IgD-negative memory B cell (primary cell): Measurements from ENCODE around the gene GPR61. TPM values are rescaled to one million over a fixed set of nuclear protein-coding genes. Genes with fewer than 3 reads are reported as not detected.

Experiments used
- H3K27ac Mint-ChIP-seq, 3 donors: one replicate each; pipeline ENCODE4 v1.8.0; 2020 to 2022; ENCODE audit warnings: mild to moderate bottlenecking in 3 of 3, mixed read lengths in 3 of 3, moderate library complexity in 1 of 3
- H3K27me3 Mint-ChIP-seq: one replicate; pipeline ENCODE4 v1.8.0; 2021; ENCODE audit warnings: mixed read lengths
- H3K36me3 Mint-ChIP-seq: one replicate; pipeline ENCODE4 v1.8.0; 2020; ENCODE audit warnings: mild to moderate bottlenecking, mixed read lengths
- H3K4me1 Mint-ChIP-seq, 3 donors: one replicate each; pipeline ENCODE4 v1.8.0; 2020 to 2022; ENCODE audit warnings: mixed read lengths in 3 of 3, mild to moderate bottlenecking in 1 of 3
- H3K4me3 Mint-ChIP-seq, 4 donors: one replicate each; pipeline ENCODE4 v1.8.0; 2020 to 2022; ENCODE audit warnings: mild to moderate bottlenecking in 4 of 4, mixed read lengths in 4 of 4, moderate library complexity in 3 of 4
- H3K9me3 Mint-ChIP-seq, 3 donors: one replicate each; pipeline ENCODE4 v1.8.0; 2020 to 2021; ENCODE audit warnings: mixed read lengths in 3 of 3, mild to moderate bottlenecking in 1 of 3
- polyA plus RNA-seq: library from polyadenylated mRNA; unstranded; fragments of 300-500 nt; fragmentation: Illumina TruSeq; gene quantifications from one replicate; pipeline ENCODE4 v1.2.3, GENCODE V29; 2021

Gene GPR61
- polyA plus RNA-seq, 1 donor from 2014 or later, result not detected

DNA sequence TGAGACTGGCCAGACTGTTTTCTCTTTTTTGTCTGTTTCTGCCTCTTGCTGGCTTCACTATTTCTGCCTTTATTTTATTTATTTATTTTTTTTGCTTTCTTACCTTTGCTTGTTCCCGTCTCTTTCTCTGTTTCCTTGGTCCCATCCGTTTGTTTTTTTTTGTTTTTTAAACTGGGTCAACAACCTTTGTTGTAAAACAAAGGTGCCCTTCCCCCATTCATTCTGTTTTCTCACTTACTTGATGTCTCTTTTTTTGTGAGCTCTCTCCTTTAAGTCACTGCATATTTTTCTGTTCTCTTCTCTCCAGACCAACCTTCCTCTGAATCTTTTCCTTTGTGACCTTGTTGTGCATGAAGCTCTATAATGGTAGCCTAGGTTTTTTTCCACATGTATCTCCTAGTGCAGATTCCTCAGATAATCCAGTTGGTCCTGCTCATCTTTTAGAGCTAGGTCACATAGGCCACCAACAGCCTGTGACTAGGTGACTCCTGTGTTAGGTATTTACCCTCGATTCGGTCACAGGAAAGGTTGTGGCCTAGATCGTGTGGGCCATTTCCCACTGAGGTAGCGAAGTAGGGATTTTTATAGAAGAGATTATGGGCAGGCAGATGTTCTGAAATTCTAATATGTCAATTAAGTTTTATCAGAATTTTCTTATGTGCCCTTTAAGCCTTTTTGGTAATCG is 24.7 kb downstream of the GPR61 start:
- Mint-ChIP-seq H3K4me1 (peaks cover 49 to 60% (median 49%) of the 10 kb centered on the region in 3 donors), H3K9me3 (no peaks in the 10 kb centered on the region), H3K36me3 (peaks cover 2% of the 10 kb centered on the region), H3K4me3 (no peak overlapping the region), H3K27me3 (no peaks in the 10 kb centered on the region), H3K27ac (peak overlapping the region in 1 of 3 donors; percentile 84)

DNA sequence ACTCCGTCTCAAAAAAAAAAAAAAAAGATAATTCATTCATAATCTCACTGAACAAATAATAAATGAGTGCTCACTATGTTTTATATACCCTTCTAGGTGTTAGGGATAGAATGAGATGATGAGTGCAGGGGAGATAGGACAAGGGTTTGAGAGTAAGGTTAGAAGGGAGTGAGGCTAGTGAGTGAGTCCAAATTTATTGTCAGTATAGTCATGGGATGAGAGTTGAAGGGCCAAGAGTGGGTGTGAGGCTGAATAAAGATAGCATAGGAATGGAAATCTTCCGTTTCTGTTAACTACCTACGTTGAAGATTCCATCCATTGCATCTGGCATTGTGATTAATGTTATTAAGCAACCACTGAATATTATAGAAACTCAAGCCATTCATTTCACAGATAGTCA is 25.6 kb downstream of the GPR61 start:
- peak overlapping the region in 1 of 4 donors; percentile 56 for H3K4me3 Mint-ChIP-seq
- H3K36me3 Mint-ChIP-seq, result peaks cover 2% of the 10 kb centered on the region
- peak overlapping the region in 1 of 3 donors; percentile 84 for H3K27ac Mint-ChIP-seq
- H3K4me1 Mint-ChIP-seq, result peaks cover 42 to 51% (median 43%) of the 10 kb centered on the region in 3 donors
- no peaks in the 10 kb centered on the region for H3K27me3 Mint-ChIP-seq
- H3K9me3 Mint-ChIP-seq, result no peaks in the 10 kb centered on the region

DNA sequence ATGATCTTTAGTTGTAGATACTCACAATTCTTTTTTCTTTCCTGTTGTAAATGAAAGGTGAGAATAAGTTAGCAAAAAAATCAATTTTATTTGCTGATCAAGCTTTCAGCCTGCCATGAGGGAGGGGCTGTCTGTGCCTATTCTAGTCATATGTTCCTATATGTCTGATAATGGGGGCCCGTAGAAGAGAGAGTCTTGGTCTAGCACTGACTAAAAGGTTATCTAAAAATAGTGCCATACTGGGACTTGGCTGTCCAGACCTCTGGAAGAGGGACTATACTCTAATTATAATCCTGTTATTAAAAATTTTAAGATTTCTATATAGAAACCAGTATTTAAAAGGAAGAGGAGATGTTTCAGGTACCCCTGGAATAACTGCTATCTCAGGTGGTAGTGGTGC is 27.3 kb downstream of the GPR61 start:
- H3K27ac Mint-ChIP-seq, result peak overlapping the region in 2 of 3 donors; percentile 13 to 28
- no peaks in the 10 kb centered on the region for H3K9me3 Mint-ChIP-seq
- H3K36me3 Mint-ChIP-seq, result peaks cover 2% of the 10 kb centered on the region
- no peak overlapping the region for H3K4me3 Mint-ChIP-seq
- peaks cover 26 to 37% (median 33%) of the 10 kb centered on the region in 3 donors for H3K4me1 Mint-ChIP-seq
- H3K27me3 Mint-ChIP-seq, result no peaks in the 10 kb centered on the region

DNA sequence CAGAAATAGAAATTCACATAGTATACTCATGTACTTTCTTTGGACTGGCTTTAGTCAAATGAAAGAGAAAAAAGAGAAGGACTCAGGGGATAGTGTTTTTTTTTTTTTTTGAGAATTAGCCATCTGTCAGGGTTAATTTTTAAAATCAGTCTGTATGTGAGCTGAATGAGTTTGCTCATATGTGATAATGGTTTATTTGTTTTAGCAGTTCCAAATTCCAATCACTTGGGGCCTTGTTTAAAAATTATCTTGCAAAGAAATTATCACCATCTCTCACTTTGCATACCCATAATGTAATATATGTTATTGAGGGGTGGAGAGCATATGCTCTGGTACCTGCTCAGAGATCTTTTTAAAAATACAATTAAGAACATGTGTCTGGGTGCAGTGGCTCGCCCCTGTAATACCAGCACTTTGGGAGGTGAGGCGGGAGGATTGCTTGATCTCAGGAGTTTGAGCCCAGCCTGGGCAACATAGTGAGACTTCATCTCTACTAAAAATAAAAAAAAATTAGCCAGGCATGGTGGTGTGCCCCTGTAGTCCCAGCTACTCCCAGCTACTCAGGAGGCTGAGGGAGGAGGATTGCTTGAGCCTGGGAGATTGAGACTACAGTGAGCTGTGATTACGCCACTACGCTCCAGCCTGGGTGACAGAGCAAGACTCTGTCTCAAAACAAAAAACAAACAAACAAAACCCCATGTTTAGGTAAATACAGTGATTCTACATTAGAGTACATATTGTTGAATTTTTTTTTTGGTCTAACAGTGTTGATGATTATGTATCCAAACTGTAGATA is 28.4 kb downstream of the GPR61 start:
- Mint-ChIP-seq H3K36me3 (peaks cover 2% of the 10 kb centered on the region), H3K9me3 (no peaks in the 10 kb centered on the region), H3K4me3 (peak overlapping the region in 2 of 4 donors; percentile 35 to 58), H3K27ac (peak overlapping the region in 2 of 3 donors; percentile 28 to 55), H3K4me1 (peaks cover 28 to 47% (median 30%) of the 10 kb centered on the region in 3 donors), H3K27me3 (no peaks in the 10 kb centered on the region)

DNA sequence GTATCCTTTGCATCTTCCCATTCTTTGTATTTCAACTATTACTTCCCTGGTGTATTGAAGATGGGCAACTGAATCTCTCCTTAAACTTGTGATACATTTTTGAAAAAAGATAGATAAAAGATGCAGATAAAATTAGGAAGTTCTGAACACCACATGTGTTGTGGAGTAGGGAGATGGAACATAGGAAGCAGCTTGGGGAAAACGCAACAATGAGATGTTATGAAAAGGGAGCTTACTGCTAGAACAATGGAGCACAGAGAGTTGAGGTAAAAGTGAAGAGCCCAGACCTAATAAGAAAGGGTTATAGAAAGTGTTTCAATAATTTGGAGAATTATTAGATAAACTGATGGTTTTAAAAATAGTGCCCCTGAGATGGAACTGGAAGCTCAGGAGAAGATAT is 29.7 kb downstream of the GPR61 start:
- peaks cover 2% of the 10 kb centered on the region for H3K36me3 Mint-ChIP-seq
- no peak overlapping the region for H3K27ac Mint-ChIP-seq
- H3K4me3 Mint-ChIP-seq, result no peak overlapping the region
- H3K27me3 Mint-ChIP-seq, result no peaks in the 10 kb centered on the region
- H3K4me1 Mint-ChIP-seq, result peaks cover 29 to 46% (median 30%) of the 10 kb centered on the region in 3 donors
- H3K9me3 Mint-ChIP-seq, result no peaks in the 10 kb centered on the region

DNA sequence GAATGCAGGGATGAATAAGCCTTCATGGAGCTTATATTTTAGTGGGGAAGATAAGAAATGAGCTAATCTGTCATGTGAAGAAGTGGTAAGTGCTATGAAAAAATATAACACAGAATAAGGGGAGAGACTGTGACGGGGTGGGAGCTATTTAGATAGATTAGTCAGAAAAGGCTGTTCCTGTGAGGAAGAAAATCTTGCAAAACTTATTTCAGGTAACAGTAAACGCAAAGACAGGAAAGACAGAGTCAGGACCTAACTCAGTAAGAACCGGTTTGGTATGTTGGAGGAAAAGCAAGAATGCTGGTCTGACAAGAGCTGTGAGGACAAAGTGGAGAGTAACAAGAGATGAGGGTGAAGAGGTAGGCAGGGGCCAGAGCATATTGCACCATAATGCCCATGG is 30.7 kb downstream of the GPR61 start:
- peaks cover 25 to 51% (median 26%) of the 10 kb centered on the region in 3 donors for H3K4me1 Mint-ChIP-seq
- no peak overlapping the region for H3K27ac Mint-ChIP-seq
- no peaks in the 10 kb centered on the region for H3K9me3 Mint-ChIP-seq
- no peak overlapping the region for H3K4me3 Mint-ChIP-seq
- H3K36me3 Mint-ChIP-seq, result no peaks in the 10 kb centered on the region
- no peaks in the 10 kb centered on the region for H3K27me3 Mint-ChIP-seq

DNA sequence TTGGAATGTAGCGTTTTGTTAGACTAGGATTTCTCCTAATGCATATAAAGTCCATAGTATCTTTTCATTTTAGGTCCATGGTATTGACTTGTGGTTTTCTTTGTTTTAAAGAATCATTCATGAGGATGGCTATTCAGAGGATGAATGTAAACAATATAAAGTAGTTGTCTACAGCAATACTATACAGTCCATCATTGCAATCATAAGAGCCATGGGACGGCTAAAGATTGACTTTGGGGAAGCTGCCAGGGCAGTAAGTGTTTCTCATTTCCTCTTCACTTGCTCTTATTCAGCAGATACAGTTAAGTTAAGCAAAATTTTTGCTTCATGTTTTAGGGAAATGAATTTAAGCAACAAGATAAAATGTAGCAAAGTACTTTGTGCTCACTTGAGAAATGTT is 34.1 kb downstream of the GPR61 start:
- Mint-ChIP-seq H3K9me3 (no peaks in the 10 kb centered on the region), H3K36me3 (no peaks in the 10 kb centered on the region), H3K4me3 (no peak overlapping the region), H3K27ac (no peak overlapping the region), H3K27me3 (no peaks in the 10 kb centered on the region), H3K4me1 (peaks cover 8 to 28% (median 16%) of the 10 kb centered on the region in 3 donors)

DNA sequence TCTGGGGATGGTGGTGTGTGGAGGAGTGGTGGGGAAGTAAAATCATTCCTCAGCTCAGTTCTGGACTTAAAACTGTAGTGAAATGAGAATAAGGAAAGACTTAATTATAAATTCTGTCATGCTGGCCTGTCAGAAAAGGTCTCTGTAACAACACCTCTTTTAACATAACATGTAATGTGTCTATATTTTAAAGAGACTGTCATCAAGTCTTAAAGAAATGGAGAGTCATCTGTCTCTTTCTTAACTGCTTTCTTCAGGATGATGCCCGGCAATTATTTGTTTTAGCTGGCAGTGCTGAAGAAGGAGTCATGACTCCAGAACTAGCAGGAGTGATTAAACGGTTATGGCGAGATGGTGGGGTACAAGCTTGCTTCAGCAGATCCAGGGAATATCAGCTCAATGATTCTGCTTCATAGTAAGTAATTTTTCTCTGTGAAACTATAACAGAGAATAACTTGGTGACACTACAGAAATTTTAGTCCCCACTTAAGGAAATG is 39.3 kb downstream of the GPR61 start:
- Mint-ChIP-seq H3K4me3 (no peak overlapping the region), H3K27ac (peak overlapping the region in 1 of 3 donors; percentile 53), H3K27me3 (no peaks in the 10 kb centered on the region), H3K4me1 (peaks cover 0 to 9% (median 1%) of the 10 kb centered on the region in 3 donors), H3K36me3 (peaks cover 2% of the 10 kb centered on the region), H3K9me3 (no peaks in the 10 kb centered on the region)

DNA sequence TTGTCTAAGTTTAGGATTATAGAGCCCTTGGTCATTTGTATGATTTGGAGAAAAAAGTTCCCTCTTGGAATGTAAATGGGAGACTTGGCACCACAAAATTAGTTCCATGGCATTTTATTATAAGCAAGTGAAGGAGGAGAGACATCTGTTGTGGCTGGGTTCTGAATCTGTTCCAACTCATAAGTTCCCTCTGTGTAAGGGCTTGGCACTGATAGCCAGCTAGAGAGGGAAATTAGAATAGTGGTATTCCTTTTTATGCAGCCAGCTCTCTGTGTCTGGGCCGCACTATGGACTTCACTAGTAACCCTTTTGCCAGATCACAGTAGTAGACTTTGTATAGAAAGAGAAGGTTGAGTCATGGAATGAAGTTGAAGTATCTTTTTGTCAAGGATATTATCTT is 39.8 kb downstream of the GPR61 start:
- H3K27ac Mint-ChIP-seq, result peak overlapping the region in 1 of 3 donors; percentile 76
- no peaks in the 10 kb centered on the region for H3K9me3 Mint-ChIP-seq
- H3K36me3 Mint-ChIP-seq, result peaks cover 2% of the 10 kb centered on the region
- H3K27me3 Mint-ChIP-seq, result no peaks in the 10 kb centered on the region
- peaks cover 0 to 8% (median 0%) of the 10 kb centered on the region in 3 donors for H3K4me1 Mint-ChIP-seq
- H3K4me3 Mint-ChIP-seq, result no peak overlapping the region

DNA sequence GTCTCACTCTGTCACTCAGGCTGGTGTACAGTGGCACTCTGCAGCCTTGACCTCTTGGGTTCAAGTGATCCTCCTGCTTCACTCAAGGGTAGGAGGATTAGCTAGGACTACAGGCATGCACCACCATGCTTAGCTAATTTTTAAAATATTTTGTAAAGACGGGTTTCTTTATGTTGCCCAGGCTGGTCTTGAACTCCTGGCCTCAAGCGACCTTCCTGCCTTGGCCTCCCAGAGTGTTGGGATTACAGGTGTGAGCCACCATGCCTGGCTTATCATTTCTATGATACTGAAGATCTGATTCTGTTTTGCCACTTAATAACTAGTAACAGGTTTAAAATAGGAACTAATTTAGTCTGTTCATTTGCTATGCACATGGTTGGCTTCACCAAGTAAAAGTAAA is 42.3 kb downstream of the GPR61 start:
- H3K36me3 Mint-ChIP-seq, result peaks cover 7% of the 10 kb centered on the region
- H3K27ac Mint-ChIP-seq, result no peak overlapping the region
- H3K9me3 Mint-ChIP-seq, result no peaks in the 10 kb centered on the region
- H3K4me3 Mint-ChIP-seq, result no peak overlapping the region
- H3K4me1 Mint-ChIP-seq, result no peaks in the 10 kb centered on the region
- no peaks in the 10 kb centered on the region for H3K27me3 Mint-ChIP-seq

DNA sequence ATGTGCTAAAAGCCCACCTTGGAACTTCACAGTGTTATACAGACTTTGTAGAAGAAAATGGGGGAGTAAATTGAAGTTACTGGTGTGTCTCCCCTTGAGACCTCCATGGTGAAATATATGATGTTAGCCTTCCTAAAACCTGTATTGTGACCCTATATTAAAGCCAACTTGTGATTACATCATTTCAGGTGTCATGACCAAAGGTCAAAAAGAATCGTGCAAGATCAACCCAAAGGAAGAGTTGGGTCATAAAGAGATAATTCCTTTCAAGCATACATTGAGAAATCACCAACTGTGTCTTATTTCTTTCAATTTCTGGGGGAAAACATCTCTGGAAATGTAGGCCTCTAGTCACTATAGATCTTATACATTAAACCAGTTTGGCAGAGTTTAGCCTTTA is 45.1 kb downstream of the GPR61 start:
- Mint-ChIP-seq H3K27ac (peak overlapping the region in 1 of 3 donors; percentile 13), H3K27me3 (no peaks in the 10 kb centered on the region), H3K4me3 (no peak overlapping the region), H3K36me3 (peaks cover 8% of the 10 kb centered on the region), H3K9me3 (no peaks in the 10 kb centered on the region), H3K4me1 (peaks cover 0 to 2% (median 0%) of the 10 kb centered on the region in 3 donors)

DNA sequence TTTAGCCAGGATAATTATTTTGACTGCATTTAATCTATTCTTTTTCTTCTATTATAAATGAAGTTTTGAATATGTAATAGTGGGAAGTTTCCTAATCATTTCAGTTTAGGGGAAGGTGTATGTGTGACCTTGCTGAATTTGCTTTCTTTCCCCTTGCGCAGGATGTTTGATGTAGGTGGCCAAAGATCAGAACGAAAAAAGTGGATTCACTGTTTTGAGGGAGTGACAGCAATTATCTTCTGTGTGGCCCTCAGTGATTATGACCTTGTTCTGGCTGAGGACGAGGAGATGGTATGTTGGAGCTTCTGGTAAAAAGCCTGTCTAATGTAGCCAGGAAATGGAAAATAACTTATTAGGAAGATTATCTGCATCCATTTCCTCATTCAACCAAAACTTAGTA is 46.4 kb downstream of the GPR61 start:
- no peaks in the 10 kb centered on the region for H3K27me3 Mint-ChIP-seq
- peak overlapping the region in 1 of 3 donors; percentile 86 for H3K27ac Mint-ChIP-seq
- no peak overlapping the region for H3K4me3 Mint-ChIP-seq
- no peaks in the 10 kb centered on the region for H3K9me3 Mint-ChIP-seq
- peaks cover 0 to 2% (median 0%) of the 10 kb centered on the region in 3 donors for H3K4me1 Mint-ChIP-seq
- peaks cover 9% of the 10 kb centered on the region for H3K36me3 Mint-ChIP-seq

DNA sequence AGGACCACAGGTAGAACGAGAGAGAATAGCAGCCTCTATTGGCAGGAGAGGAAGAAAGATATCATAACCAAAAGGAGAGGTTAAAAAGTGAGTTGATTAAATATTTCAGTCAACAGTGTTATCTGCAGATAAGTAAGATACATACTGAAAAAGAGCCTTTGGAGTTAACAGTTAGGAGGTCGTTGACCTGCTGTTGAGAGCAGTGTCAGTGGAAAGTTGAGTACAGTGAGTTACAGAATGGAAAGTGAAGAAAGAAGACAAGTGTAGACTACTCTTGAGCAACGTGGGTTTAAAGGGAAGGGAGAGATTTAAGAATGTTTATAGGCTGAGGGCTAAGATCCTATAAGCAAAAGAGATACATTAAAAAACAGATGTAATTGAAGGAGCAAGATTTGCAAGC is 49.5 kb downstream of the GPR61 start:
- Mint-ChIP-seq H3K4me3 (no peak overlapping the region), H3K36me3 (peaks cover 14% of the 10 kb centered on the region), H3K27ac (no peak overlapping the region), H3K4me1 (peaks cover 0 to 2% (median 0%) of the 10 kb centered on the region in 3 donors), H3K9me3 (no peaks in the 10 kb centered on the region), H3K27me3 (no peaks in the 10 kb centered on the region)

DNA sequence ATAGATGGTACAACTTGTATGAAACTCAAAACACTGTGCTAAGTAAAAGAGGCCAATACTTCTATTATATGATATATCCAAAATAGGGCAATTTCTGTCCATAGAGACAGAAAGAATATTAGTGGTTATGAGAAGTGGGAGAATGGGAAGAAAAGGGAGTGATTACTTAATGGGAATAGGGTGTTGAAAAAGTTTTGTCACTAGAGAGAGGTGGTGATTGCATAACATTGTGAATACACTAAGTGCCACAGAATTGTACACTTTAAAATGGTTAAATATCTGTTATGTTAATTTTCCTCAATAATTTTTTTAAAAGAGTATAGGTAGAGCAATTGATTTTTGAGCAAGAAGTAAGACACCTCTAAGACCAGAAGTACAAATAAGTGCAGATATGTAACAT is 50.0 kb downstream of the GPR61 start:
- H3K4me3 Mint-ChIP-seq, result no peak overlapping the region
- no peak overlapping the region for H3K27ac Mint-ChIP-seq
- peaks cover 0 to 2% (median 0%) of the 10 kb centered on the region in 3 donors for H3K4me1 Mint-ChIP-seq
- peaks cover 14% of the 10 kb centered on the region for H3K36me3 Mint-ChIP-seq
- no peaks in the 10 kb centered on the region for H3K27me3 Mint-ChIP-seq
- no peaks in the 10 kb centered on the region for H3K9me3 Mint-ChIP-seq

DNA sequence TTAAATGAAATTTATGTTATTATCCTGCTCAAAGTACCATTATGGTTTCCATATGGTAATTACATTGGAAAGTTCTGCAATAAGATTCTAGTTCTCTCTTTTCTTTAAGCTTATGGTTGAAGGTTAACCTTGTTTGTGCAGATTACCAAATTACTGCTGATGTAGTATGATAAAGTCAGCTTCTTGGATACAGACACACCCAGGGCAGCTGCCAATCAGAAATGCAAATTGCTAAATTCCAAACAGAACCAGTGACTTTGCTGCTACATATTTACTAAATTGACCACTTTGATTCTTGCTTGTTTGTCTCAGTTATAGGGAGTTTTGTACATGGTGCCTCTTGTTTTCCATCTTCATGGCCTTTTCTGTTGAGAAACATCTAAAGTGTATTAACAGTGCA is 53.2 kb downstream of the GPR61 start:
- Mint-ChIP-seq H3K4me1 (peaks cover 0 to 3% (median 0%) of the 10 kb centered on the region in 3 donors), H3K27ac (no peak overlapping the region)

More for the DNA sequence above, 53.2 kb downstream of the GPR61 start:
- Mint-ChIP-seq H3K9me3 (no peaks in the 10 kb centered on the region), H3K36me3 (peaks cover 10% of the 10 kb centered on the region), H3K27me3 (no peaks in the 10 kb centered on the region), H3K4me3 (no peak overlapping the region)
